PC-9 (cell line): ENCODE data around the gene SYPL1. TPM values are rescaled to one million over a fixed set of nuclear protein-coding genes. Genes with fewer than 3 reads are reported as not detected.

Experiments
- BruUV-seq: library from RNA; stranded (reverse); fragments of 400-500 nt; replicated peaks from 2 replicates; lab custom pipeline; 2021; lab: Mats Ljungman, UMichigan
- CTCF ChIA-PET: fragments of 300-600 bp; sonication (Branson Sonifier 250); formaldehyde crosslinking; loops from one replicate; lab custom pipeline; 2022; ENCODE audit warnings: antibody characterized with exemption; lab: Charles Lee
- POLR2A ChIA-PET: fragments of 300-600 bp; sonication (Branson Sonifier 250); formaldehyde crosslinking; loops from one replicate; lab custom pipeline; 2022; ENCODE audit warnings: antibody characterized with exemption; ENCODE audit not compliant: unreplicated experiment; lab: Charles Lee
- DNase-seq, 2 experiments: peaks; one replicate each; pipeline versions ENCODE4 v3.0.0 to v3.0.0-alpha.2; 2015 to 2022; ENCODE audit warnings: mixed read lengths in 1 of 2
- H2AFZ ChIP-seq: fragments of 200-600 bp; sonication (generic); 2 replicates; pipeline ENCODE4 v1.8.1; 2017; ENCODE audit warnings: antibody characterized with exemption
- H3F3A ChIP-seq: fragments of 200-600 bp; sonication (generic); 2 replicates; pipeline ENCODE4 v1.8.1; 2017; ENCODE audit warnings: antibody characterized with exemption, mild to moderate bottlenecking, low read depth; ENCODE audit not compliant: insufficient read depth
- H3K27ac ChIP-seq: fragments of 200-600 bp; sonication (generic); 2 replicates; pipeline ENCODE4 v1.6.1; 2016; ENCODE audit warnings: mixed run types
- H3K27me3 ChIP-seq: fragments of 200-600 bp; sonication (generic); 2 replicates; pipeline ENCODE4 v1.6.1; 2016; ENCODE audit warnings: low read depth, mixed run types; ENCODE audit not compliant: insufficient read depth
- H3K36me3 ChIP-seq: fragments of 200-600 bp; sonication (generic); 2 replicates; pipeline ENCODE4 v1.6.1; 2016; ENCODE audit warnings: low read depth, mixed run types
- H3K4me1 ChIP-seq: fragments of 200-600 bp; sonication (generic); replicated peaks from 2 replicates; pipeline ENCODE4 v1.6.1; 2016; ENCODE audit warnings: mixed run types; ENCODE audit not compliant: insufficient read depth
- H3K4me2 ChIP-seq: fragments of 200-600 bp; sonication (generic); 2 replicates; pipeline ENCODE4 v1.6.1; 2017; ENCODE audit warnings: mixed run types
- H3K4me3 ChIP-seq: fragments of 200-600 bp; sonication (generic); 2 replicates; pipeline ENCODE4 v1.6.1; 2016; ENCODE audit warnings: mixed run types
- H3K79me2 ChIP-seq: fragments of 200-600 bp; sonication (generic); 2 replicates; pipeline ENCODE4 v1.6.1; 2017; ENCODE audit warnings: low read depth, mixed run types
- H3K9me2 ChIP-seq: fragments of 200-600 bp; sonication (generic); 2 replicates; pipeline ENCODE4 v1.8.1; 2017; ENCODE audit warnings: mild to moderate bottlenecking; ENCODE audit not compliant: insufficient read depth
- H3K9me3 ChIP-seq: fragments of 200-600 bp; sonication (generic); 2 replicates; pipeline ENCODE4 v1.8.1; 2016; ENCODE audit warnings: low read depth; ENCODE audit not compliant: insufficient read depth
- H4K20me1 ChIP-seq: fragments of 200-600 bp; sonication (generic); 2 replicates; pipeline ENCODE4 v1.8.1; 2017; ENCODE audit not compliant: insufficient read depth
- CTCF ChIP-seq: fragments of 200-600 bp; sonication (generic); conservative IDR thresholded peaks from 2 replicates; pipeline ENCODE4 v1.6.1; 2017; ENCODE audit warnings: mixed run types, antibody characterized with exemption, mild to moderate bottlenecking, moderate library complexity
- EZH2 ChIP-seq: fragments of 200-600 bp; sonication (generic); IDR thresholded peaks from 2 replicates; pipeline ENCODE4 v1.8.0; 2017; ENCODE audit warnings: antibody characterized with exemption, low read depth
- intact Hi-C: fragments of 100-400 bp; cut with micrococcal nuclease; formaldehyde crosslinking; loops from one replicate; pipeline ENCODE4 v1.10.0; 2022; ENCODE audit not compliant: unreplicated experiment
- total RNA-seq: library from RNA; stranded (reverse); gene quantifications from 2 replicates; pipeline ENCODE4 v1.2.3, GENCODE V29; 2021

The SYPL1 gene
- total RNA-seq, 1 experiment from 2014 or later: 102 TPM

DNA sequence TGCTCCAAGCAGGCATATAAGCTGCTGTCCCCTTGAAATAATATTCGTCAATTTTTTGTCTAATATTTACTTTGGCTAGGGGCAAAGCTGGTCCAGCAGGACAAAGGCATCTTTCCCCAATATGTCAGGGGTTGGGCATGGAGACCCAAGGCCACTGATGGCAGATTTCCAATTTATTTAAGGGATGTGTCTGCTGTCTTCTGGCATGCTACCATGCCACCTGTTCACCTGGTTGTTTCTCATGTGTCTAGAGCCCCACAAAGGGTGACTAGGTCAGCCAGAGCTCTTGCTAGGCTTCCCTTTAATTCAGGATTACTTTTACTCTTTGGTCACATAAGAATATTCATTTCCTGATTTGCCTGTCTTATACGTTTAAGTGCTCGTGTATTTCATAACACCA lies 22.1 kb upstream of the SYPL1 start:
- no TSS peak for BruUV-seq
- Histone ChIP-seq H3K36me3 (no peaks in the 10 kb centered on the region), H3K9me3 (no peaks in the 10 kb centered on the region), H3K27ac (no peak overlapping the region), H2AFZ (no peak overlapping the region), H3K79me2 (no peaks in the 10 kb centered on the region), H3K4me1 (no peaks in the 10 kb centered on the region), H3K4me2 (no peak overlapping the region), H4K20me1 (no peaks in the 10 kb centered on the region), H3K4me3 (no peak overlapping the region), H3K9me2 (no peaks in the 10 kb centered on the region), H3K27me3 (no peaks in the 10 kb centered on the region), H3F3A (no peaks in the 10 kb centered on the region)
- DNase-seq: no peak
- intact Hi-C loops: no loop called here
- POLR2A ChIA-PET: no interaction called here
- no peak for TF ChIP-seq CTCF
- no peak for TF ChIP-seq EZH2
- CTCF ChIA-PET: no interaction called here

DNA sequence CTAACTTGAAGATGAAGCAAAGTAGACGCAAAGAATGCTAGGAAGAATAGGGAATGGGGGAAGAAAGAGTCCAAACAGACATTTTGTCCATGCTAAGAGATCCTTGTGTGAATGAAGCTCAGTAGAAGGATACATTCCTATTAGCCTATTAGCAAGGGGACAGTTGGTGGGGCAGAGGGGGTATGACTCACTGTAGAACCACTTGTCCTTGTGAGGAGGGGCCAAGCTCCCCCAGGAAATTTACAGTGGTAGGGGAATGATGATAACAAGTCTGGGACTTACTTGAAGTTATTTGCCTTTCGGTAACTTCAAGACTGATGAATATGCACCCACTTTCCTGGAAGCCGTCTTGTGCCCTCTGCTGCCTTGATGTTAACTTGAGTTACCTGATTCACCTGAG lies 17.2 kb upstream of the SYPL1 start:
- CTCF ChIA-PET: no interaction called here

GRCh38 chr7:106128836-106129235 lies 16.7 kb upstream of the SYPL1 start:
- Histone ChIP-seq H2AFZ (no peak overlapping the region), H3K4me1 (peaks cover 18% of the 10 kb centered on the region), H3F3A (no peaks in the 10 kb centered on the region), H3K79me2 (no peaks in the 10 kb centered on the region), H4K20me1 (no peaks in the 10 kb centered on the region), H3K4me2 (no peak overlapping the region), H3K27me3 (no peaks in the 10 kb centered on the region), H3K27ac (no peak overlapping the region), H3K4me3 (no peak overlapping the region), H3K36me3 (no peaks in the 10 kb centered on the region), H3K9me2 (no peaks in the 10 kb centered on the region), H3K9me3 (no peaks in the 10 kb centered on the region)
- no TSS peak for BruUV-seq
- TF ChIP-seq CTCF (no peak), EZH2 (no peak)
- ChIA-PET POLR2A (no interaction called here), CTCF (no interaction called here)
- DNase-seq: no peak
- intact Hi-C loops: no loop called here

More for the DNA sequence above, 17.2 kb upstream of the SYPL1 start:
- Histone ChIP-seq H3K9me2 (no peaks in the 10 kb centered on the region), H3K4me2 (no peak overlapping the region), H3K4me3 (no peak overlapping the region), H3K36me3 (no peaks in the 10 kb centered on the region), H2AFZ (no peak overlapping the region), H3K79me2 (no peaks in the 10 kb centered on the region), H3K9me3 (no peaks in the 10 kb centered on the region), H3F3A (no peaks in the 10 kb centered on the region), H3K27me3 (no peaks in the 10 kb centered on the region), H3K4me1 (peaks cover 18% of the 10 kb centered on the region), H3K27ac (no peak overlapping the region), H4K20me1 (no peaks in the 10 kb centered on the region)
- intact Hi-C loops: no loop called here
- no peak for DNase-seq
- no TSS peak for BruUV-seq
- no peak for TF ChIP-seq EZH2
- TF ChIP-seq CTCF: no peak
- POLR2A ChIA-PET: interaction anchor here (0.6 kb wide), 1 partner anchor 1039 kb away, joined by 3 read pairs; the partner anchor contains the start of gene HBP1
